Neuron (in vitro differentiated cells): ENCODE measurements around the gene DDX41.
A peak's percentile ranks its signal among the peaks of the same experiment; 100 is the strongest.
"Not testable (repeated sequence)": the region's sequence is repeated elsewhere in the genome, so short reads cannot be mapped to it uniquely, and the experiment has no call there.

ENCODE experiments used
- H2AFZ ChIP-seq: one replicate; pipeline ENCODE4 v1.6.1; 2013; ENCODE audit warnings: low read depth, mild to moderate bottlenecking, inconsistent platforms, low read length, moderate library complexity
- H3K27me3 ChIP-seq: one replicate; pipeline ENCODE4 v1.6.1; 2013; ENCODE audit warnings: low read length; ENCODE audit not compliant: insufficient read depth
- H3K36me3 ChIP-seq: one replicate; pipeline ENCODE4 v1.6.1; 2013; ENCODE audit warnings: low read length; ENCODE audit not compliant: insufficient read depth
- H3K4me1 ChIP-seq: one replicate; pipeline ENCODE4 v1.6.1; 2013; ENCODE audit warnings: low read length; ENCODE audit not compliant: insufficient read depth
- H3K4me3 ChIP-seq: 2 replicates; pipeline ENCODE4 v1.5.1; 2013; ENCODE audit warnings: mild to moderate bottlenecking, low read length, moderate library complexity
- H3K9me3 ChIP-seq: one replicate; pipeline ENCODE4 v1.6.1; 2013; ENCODE audit warnings: low read length

Gene DDX41

GRCh38 chr5:177516601-177517568 lies at the start of gene DDX41:
TSS of gene DDX41 (minus strand) at chr5:177516961. CDS start at chr5:177516945, 16 bp downstream.
- no peaks in the 10 kb centered on the region for H3K27me3 ChIP-seq
- peaks cover 11% of the 10 kb centered on the region for H3K4me1 ChIP-seq
- H3K4me3 ChIP-seq, result peak within 1 kb of the TSS; percentile 86
- no peaks in the 10 kb centered on the region for H3K9me3 ChIP-seq
- peaks cover 67% of the 10 kb centered on the region for H3K36me3 ChIP-seq
- H2AFZ ChIP-seq, result peak within 1 kb of the TSS; percentile 21

GRCh38 chr5:177565046-177565445 lies 48.3 kb upstream of the DDX41 start:
- Histone ChIP-seq H3K36me3 (no peaks in the 10 kb centered on the region), H3K27me3 (no peaks in the 10 kb centered on the region)

GRCh38 chr5:177559446-177559941 lies 42.7 kb upstream of the DDX41 start:
- H3K36me3 ChIP-seq, H3K4me3 ChIP-seq, H3K27me3 ChIP-seq, H3K4me1 ChIP-seq, H2AFZ ChIP-seq, H3K9me3 ChIP-seq: not testable (repeated sequence)

More at GRCh38 chr5:177565046-177565445, 48.3 kb upstream of the DDX41 start:
- Histone ChIP-seq H3K4me3 (no peak overlapping the region), H2AFZ (no peak overlapping the region), H3K4me1 (no peaks in the 10 kb centered on the region), H3K9me3 (peaks cover 8% of the 10 kb centered on the region)

- H3K9me3 ChIP-seq, result peaks cover 5% of the 10 kb centered on the region
- peaks cover under 1% of the 10 kb centered on the region for H3K36me3 ChIP-seq
- H3K4me1 ChIP-seq, result peaks cover 12% of the 10 kb centered on the region
- no peaks in the 10 kb centered on the region for H3K27me3 ChIP-seq
- H3K4me3 ChIP-seq, result no peak overlapping the region
- no peak overlapping the region for H2AFZ ChIP-seq
Measured at GRCh38 chr5:177557796-177558195, 41.0 kb upstream of the DDX41 start.

GRCh38 chr5:177557041-177557647 lies 40.4 kb upstream of the DDX41 start:
- Histone ChIP-seq H2AFZ (no peak overlapping the region), H3K36me3 (peaks cover 7% of the 10 kb centered on the region), H3K9me3 (peaks cover 2% of the 10 kb centered on the region), H3K4me1 (peaks cover 17% of the 10 kb centered on the region), H3K4me3 (no peak overlapping the region), H3K27me3 (no peaks in the 10 kb centered on the region)

- Histone ChIP-seq H3K27me3 (no peaks in the 10 kb centered on the region), H3K4me1 (peaks cover 17% of the 10 kb centered on the region), H3K36me3 (peaks cover 21% of the 10 kb centered on the region), H2AFZ (no peak overlapping the region), H3K4me3 (no peak overlapping the region), H3K9me3 (no peaks in the 10 kb centered on the region)
Measured at GRCh38 chr5:177555665-177556064, 38.9 kb upstream of the DDX41 start.

- peaks cover 26% of the 10 kb centered on the region for H3K36me3 ChIP-seq
- H2AFZ ChIP-seq, result no peak overlapping the region
- H3K4me3 ChIP-seq, result no peak overlapping the region
- peaks cover 17% of the 10 kb centered on the region for H3K4me1 ChIP-seq
- H3K9me3 ChIP-seq, result no peaks in the 10 kb centered on the region
- no peaks in the 10 kb centered on the region for H3K27me3 ChIP-seq
Measured at GRCh38 chr5:177555228-177555627, 38.5 kb upstream of the DDX41 start.

- Histone ChIP-seq H3K9me3 (no peaks in the 10 kb centered on the region), H3K36me3 (peaks cover 26% of the 10 kb centered on the region), H3K27me3 (no peaks in the 10 kb centered on the region), H3K4me1 (peaks cover 17% of the 10 kb centered on the region), H3K4me3 (peak within 1 kb of the TSS; percentile 83), H2AFZ (peak within 1 kb of the TSS; percentile 17)
Measured at GRCh38 chr5:177554474-177555111, 37.8 kb upstream of the DDX41 start, which contains the start of gene FAM193B. TSS of gene FAM193B (minus strand) at chr5:177554563. CDS start at chr5:177554458, 105 bp downstream.

GRCh38 chr5:177553671-177554429 lies 37.1 kb upstream of the DDX41 start:
- peaks cover 16% of the 10 kb centered on the region for H3K4me1 ChIP-seq
- H3K27me3 ChIP-seq, result no peaks in the 10 kb centered on the region
- H2AFZ ChIP-seq, result no peak overlapping the region
- H3K4me3 ChIP-seq, result peak overlapping the region; percentile 83
- H3K9me3 ChIP-seq, result no peaks in the 10 kb centered on the region
- peaks cover 26% of the 10 kb centered on the region for H3K36me3 ChIP-seq

- Histone ChIP-seq H2AFZ (no peak overlapping the region), H3K9me3 (no peaks in the 10 kb centered on the region), H3K36me3 (peaks cover 31% of the 10 kb centered on the region), H3K4me1 (peaks cover 16% of the 10 kb centered on the region), H3K4me3 (peak overlapping the region; percentile 83), H3K27me3 (no peaks in the 10 kb centered on the region)
Measured at GRCh38 chr5:177552839-177553455, 36.2 kb upstream of the DDX41 start.

GRCh38 chr5:177550122-177550521 lies 33.4 kb upstream of the DDX41 start:
- Histone ChIP-seq H3K4me1 (peaks cover 33% of the 10 kb centered on the region), H2AFZ (no peak overlapping the region), H3K9me3 (no peaks in the 10 kb centered on the region), H3K27me3 (no peaks in the 10 kb centered on the region), H3K36me3 (peaks cover 31% of the 10 kb centered on the region), H3K4me3 (no peak overlapping the region)

- no peak overlapping the region for H2AFZ ChIP-seq
- peaks cover 32% of the 10 kb centered on the region for H3K4me1 ChIP-seq
- H3K9me3 ChIP-seq, result no peaks in the 10 kb centered on the region
- H3K4me3 ChIP-seq, result no peak overlapping the region
- peaks cover 31% of the 10 kb centered on the region for H3K36me3 ChIP-seq
- no peaks in the 10 kb centered on the region for H3K27me3 ChIP-seq
Measured at GRCh38 chr5:177548495-177548894, 31.7 kb upstream of the DDX41 start.
